Fibroblast of gingiva (primary cell): Measurements from ENCODE around the gene NF2.

Source experiments
- DNase-seq: peaks from one replicate; pipeline ENCODE4 v3.0.0-alpha.2; 2011; ENCODE audit warnings: low read depth

NF2 gene

DNA sequence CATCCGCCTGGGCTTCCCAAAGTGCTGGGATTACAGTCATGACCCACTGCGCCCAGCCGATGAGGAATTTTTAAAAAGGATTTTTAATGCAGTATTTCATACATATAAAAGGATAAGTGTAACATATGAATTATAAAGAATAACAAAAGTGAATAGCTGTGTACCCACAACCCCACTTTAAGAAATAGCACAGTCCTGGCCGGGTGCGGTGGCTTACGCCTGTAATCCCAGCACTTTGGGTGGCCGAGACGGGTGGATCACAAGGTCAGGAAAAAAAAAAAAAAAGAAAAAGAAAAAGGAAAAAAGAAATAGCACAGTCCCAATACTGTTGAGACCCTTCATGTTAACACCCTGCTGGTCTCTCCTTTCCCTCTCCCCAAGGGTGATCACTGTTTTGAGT lies 62.1 kb downstream of the NF2 start:
- no peak for DNase-seq

DNA sequence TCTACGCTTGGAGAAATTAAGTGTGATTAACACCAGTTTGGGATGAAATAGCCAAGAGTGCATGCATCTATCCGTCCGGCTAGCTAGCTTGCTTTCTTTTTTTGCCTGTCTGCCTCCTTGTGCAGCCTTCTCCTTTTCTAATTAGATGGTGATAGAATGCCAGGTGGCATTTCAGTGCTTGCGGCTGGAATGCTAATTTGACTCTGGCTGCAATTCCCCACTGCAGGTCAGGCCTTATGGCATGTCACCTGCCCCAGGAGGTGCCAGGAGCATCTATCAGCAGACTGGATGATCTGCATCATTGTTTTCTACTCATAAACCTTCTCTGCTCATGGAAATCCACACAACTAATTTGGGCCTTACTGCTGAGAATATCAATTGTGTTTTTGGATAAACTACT lies 65.2 kb downstream of the NF2 start:
- DNase-seq = no peak

DNA sequence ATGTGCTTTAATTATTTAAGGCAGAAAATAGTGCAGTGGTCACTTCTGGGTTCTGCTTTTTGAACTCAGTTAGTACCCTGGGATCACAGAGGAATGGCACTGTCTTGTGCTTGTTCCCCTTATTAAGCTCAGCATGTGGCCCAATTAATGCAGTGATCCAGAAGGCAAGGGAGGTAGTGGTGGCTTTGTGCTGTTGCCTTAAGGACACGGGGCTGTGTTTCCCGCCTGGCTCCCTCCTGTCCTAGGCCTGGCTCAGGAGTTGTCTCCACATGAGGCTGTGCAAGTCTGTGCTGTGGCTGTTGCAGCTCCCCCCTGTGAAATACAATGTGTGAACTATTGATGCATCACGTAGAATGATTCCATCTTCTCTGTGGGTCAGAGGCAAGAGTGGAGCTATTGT lies 67.2 kb downstream of the NF2 start:
- DNase-seq = no peak

DNA sequence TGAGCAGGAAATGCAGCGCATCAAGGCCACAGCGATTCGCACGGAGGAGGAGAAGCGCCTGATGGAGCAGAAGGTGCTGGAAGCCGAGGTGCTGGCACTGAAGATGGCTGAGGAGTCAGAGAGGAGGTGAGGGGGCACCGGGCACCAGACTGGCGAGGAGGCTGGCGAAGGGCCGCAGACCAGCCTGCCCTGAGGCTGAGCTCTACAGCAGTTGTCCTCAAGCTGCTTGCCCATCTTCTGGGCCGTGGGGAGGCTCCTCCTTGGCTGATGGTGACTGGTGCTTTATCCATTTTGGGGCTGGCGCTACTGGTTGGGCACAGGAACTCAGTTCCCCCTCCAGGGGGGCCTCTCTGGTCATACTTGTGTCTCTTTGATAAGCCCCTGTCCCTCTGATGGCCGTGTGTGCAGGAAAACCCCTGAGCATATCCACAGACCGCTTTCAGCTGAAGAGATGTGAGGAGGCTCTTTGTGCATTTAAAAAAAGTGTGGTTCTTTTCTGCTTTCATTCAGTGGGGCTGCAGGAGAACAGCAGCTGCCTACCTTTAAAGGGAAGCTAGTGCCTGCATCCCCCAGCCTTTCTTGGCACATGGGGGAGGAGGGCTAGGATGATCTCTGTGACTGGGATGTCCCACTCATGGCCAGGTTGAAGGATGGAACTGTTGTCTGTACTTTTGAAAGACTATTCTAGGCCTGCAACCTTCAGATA lies 70.1 kb downstream of the NF2 start:
- no peak for DNase-seq

DNA sequence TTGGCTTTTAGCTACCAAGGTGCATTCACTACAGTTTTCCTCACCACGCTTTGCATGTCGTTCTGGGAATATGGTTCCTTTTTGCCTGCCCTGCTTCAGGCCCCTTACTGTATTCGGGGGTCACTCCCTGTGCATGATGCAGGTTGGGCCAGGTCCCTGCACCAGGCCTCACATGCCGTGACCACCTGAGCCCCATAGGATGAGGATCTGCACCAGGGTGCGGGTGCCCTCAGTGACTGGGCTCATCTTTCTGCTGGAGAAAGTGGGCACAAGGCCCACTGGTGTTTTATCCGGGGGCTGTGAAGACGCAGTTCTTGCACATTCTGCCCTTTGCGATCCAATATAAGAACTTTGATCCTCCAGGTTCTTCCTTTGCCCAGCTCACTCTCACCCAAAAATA lies 70.7 kb downstream of the NF2 start:
- DNase-seq = no peak

DNA sequence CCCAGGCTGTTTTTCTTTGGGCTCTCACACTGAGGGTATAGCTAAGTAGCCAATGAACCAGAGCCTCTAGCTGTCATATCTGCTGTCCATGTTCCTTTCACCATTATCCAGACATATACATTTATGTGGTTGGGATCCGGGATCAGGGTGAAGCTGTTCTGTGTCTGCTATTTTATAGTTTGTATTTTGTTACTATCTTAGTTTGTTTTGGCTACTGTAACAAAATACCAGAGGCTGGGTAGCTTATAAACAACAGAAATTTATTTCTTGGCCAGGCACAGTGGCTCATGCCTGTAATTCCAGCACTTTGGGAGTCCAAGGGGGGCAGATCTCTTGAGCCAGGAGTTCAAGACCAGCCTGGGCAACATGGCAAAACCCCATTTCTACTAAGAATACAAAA lies 75.9 kb downstream of the NF2 start:
- DNase-seq = peak; percentile 61

DNA sequence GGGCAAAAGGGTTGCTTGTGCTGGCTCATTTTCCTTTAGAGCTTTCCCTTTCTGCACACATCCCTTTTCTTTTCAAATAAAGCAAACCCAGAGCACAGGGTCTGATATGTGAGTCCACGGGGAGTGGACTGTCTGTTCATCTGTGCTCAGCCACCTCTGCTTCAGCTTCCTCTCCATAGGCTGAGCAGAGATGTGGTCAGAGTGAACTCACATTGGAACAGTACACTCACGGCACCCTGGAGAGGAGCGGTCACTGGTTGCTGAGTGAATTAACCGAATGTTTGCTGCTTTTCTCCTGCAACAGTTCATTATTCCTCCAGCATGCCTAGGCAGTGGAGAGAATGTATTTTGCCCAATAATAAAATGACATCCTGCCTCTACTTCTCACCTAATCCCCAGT lies 80.1 kb downstream of the NF2 start:
- no peak for DNase-seq

DNA sequence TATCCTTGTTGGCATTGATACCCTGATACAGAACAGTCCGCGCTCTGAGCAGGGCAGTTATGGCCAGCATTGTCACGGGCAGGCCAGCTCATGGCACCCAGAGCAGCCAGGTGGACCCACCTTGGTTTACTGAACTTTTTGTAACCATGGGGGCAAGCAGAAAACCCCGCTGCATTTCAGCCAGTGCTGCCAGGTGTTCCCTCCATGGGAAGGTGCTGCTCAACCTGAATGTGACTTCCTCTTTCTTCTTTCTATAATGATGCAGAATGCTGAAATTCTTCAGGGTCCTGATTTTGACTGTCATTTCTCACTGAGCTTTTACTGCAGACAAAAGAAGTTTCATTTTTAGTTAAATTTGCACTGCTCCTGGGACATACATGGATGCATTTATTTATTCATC lies 80.8 kb downstream of the NF2 start:
- DNase-seq = no peak

DNA sequence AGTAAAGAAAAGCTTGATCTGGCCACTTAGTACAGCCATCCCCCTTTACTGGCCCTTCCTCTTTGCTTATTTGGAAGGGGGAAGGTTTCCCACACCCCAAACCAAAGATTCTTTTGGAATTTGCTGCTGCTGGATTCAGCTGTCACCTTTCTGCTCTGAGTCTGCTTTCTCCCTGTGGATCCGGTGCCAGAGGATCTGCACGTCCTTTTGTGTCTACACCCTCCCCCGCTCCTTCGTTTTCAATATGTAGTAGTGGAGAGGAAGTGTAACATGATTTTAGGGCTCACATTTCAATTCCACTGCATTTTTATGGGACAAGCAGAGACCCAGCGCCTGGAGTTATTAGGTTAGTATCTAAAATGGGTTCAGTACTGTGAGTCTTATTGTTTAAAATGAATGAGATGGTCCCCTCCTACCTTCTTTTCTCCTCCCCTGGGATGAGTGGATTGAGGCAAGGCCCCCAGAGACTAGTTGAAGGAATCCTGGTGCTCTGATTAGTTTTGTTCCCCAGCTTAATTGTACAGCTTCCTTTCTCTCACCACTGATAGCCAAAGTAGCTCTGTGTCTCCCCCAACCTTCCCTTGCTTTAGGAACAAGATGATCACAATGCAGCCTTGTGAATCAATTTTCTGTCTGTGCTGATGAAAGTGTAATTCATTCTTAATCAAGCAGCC lies 85.9 kb downstream of the NF2 start:
- DNase-seq = no peak

DNA sequence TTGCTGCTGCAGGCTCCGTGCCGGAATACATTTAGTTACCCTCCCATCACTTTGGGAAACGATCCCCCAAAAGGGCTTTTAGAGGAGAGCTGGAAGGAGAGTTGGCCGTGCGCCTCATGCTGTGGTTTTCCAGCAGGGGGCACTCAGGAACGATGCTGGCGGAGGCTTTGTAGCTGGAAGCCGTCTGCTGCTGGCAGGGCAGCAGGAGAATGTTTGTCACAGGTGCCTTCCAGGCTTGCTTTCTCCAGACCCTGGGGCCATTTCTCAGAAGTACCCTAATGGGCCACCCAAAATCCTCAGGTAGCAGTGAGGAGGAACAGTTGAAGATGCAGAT lies 86.4 kb downstream of the NF2 start:
- peak; percentile 28 for DNase-seq

DNA sequence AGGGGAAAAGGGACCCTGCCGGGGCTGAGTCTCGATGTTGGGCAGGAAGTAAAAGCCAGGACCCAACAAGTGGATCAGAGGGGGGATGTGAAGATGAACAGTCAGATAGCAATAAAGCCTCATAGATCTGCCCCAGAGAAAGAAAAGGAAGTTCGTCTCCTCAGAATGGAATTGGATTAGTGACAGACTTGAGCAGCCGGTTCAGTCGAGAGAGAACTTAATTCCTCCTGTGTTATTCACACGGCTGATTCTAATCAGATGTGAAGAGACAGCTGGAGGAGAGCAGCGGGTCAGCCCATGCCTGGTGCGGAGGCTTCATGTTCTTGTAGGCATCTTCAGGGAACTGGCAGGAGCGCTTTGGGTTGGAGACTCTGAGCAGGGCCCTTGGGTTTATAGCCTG lies 87.0 kb downstream of the NF2 start:
- peak; percentile 18 for DNase-seq

DNA sequence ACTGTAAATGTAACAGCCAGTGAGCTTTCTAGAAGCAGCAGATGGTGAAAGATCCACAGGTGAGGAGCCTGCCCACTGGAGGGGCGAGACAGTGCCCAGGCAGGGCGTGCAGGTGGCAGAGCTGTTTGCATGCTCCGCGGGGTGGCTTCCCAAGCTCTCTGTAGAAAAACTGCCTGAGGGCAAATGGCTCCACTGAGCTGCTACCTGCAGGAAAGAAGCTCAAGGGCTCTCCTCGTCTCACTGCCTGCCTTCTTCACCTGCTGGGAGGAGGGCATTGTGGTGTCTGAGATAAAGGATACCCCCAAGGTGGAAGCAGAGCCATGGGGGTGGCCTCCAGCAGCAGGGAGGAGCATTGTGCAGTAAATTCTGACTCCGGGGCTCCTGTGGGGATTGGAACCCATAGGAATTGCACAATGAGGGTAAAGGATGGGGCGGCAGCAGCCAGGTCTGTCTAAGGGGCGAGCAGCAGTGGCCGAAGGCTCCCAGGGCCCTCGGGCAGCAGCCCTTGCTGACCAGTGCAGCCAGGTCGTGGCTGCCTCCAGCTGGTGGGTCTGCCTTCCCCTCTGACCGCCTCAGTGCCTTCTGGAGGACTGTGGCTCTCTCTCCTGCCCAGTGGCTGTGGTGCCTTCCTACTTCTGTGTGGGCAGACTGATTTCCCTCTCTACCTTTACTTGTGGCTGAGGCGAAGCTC lies 88.3 kb downstream of the NF2 start:
- no peak for DNase-seq

DNA sequence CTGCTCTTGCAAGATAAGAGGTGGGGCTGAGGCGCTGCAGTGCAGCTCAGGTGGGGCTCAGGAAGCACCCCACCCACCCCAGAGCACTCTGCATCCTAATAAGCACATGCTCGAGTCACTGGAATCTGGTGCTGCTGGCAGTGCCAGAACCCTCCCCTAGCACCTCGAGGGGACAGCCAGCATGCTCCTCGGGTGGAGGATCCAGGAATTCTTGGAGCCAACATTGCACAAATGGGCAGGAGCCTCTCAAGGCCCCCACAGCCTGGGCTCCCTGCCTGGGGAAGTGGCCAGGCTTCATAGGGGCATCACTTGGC lies 88.9 kb downstream of the NF2 start:
- DNase-seq = no peak

DNA sequence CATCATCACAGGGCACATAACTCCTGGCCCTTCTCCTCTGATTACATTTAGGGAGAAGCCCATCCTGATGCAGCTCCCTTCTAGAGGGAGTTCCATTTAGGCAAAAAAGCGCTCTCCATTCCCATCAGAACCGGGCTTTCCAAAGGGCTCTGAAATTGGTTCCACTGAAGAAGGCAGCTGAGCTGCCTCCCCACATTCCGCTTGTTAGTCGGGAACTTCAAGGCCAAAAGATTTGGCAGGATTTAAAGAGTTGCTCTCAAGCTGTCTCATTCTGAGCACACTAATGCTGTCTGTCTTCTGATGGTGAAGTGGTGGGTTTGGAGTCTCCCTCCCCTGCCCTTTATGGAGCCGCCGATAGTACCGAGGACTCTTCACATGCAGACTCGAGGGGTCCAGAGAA lies 89.7 kb downstream of the NF2 start:
- DNase-seq = no peak

DNA sequence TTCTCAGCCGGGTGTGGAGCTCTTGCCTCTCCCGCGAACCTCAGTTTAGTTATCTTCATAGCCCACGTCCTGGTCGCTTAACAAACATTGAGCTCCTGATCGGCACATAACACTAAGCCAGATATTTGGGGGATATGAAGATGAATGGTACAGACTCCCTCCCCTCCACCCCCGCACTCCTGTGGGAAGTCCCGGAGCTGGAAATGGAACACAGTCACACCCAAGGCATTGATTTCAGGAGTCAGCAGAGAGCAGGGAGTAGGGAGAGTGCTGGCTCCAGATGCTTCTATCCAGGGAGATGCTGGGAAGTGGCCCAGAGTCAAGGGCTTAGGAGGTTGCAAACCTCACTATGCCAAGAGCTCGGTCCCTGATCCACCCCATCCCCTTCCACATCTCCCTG lies 90.2 kb downstream of the NF2 start:
- DNase-seq = no peak

DNA sequence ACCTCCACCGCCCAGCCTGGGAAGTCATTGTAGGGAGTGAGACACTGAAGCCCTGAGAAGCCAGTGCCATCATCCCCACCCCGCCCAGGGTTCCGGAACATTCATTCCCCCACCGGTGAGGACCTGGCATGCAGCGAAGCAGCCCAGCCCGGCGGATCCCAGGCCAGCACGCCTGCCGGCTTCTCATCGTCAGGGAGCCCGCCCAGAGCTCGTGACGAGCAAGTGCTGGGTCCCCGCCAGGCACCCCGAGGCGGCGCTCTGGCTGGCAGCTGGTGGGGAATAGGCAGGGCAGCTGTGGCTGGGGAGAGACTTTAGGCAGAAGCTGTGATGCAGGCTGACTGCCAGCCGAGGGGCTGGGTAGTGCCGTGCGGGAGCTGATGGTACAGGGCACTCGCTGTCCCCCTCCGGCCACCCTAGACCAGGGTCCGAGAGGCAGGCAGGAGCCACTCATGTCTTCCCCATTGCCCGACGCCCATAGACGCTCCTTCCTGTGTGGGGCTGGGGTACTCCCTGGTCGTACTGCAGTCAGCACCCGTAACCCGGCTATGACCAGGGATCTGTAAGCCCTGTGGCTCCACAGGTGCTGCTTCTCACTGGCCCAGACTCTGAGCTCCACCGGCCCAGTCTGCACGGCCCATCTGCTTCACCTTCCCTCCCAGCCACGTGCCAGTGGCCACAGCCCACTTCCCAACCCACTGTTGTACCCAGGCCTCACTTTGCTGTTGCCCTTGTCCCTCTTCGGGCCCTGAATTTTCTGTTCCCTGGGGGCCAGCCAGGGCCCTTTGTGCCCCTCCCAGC lies 91.9 kb downstream of the NF2 start:
- no peak for DNase-seq

DNA sequence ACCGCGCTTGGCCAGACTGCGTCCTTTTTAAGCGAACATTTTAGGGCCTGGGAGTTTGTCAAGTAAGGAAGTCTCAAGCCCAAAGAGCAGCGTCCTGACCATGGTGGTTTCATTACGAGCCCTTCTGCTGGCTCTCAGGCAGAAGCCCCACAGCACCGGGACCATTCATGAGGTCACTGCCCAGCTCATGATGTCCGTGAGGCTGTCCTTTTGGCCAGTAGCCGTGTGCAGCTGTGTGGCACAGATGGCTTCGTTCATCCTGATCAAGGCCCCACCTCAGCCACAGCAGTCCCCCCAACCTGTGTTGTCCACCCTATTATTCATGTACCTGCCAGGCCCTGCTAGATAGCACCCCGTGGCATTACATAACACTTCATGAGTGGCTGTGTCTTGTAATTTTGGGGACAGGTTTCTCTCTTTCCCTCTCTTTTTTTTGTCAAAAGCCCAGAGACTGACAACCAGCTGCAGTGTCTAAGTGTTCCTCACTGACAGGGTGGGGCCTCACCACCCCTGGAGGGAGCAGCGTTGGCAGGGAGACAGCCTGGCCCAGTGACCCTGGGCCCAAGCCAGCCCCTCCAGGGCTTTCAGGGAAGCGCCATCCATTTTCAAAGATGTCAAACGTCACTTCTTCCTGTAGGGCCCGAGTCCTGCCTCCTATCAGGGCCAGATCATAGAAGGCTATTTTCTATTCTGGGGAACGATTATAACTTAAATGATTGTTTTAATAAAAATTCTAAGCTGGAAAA lies 94.6 kb downstream of the NF2 start:
- no peak for DNase-seq

DNA sequence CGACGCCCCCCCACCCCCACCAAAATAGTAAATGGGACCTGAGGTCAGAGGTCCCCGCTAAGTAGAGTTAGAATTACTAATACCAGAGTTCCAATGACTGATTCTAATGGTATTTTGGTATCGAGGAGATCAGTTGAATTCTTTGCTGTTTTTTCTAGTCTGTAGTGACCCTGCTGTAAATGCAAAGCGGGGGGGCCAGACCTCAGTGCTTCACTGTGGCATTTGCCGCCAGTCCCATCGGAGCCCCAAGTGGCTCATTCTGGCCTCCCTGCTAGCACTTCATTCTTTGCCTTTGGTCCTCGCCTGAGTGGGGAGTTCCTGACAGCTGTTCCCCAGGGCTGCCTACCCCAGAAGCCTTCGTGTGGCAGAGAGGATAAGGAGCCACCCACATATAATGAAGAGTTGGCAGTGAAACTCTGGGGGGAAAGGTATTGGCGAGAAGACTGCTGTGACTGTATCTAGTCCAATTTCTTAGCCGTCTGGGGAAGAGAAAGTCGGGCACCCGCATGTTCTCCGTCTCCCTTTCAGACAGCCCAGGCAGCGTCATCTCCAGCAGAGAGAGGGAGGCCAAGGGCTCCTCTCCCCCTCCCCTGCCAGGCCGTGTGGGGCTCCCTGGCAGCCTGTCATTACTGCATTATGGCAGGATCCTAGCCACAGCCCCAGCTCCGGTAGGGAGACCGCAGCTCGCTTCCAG lies 96.9 kb downstream of the NF2 start:
- no peak for DNase-seq

DNA sequence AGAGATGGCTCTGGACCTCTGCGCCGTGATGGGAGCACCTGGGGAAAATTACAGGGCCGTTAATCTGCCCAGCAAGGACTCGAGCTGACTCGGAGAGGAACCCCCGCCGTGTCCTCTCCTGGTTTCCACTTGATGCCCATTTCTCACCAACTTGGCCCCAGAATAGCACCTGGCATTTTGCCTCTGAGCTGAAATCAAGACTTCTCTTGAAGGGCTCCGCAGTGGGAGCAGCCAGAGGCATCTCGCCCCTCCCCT lies 97.4 kb downstream of the NF2 start:
- DNase-seq = no peak

DNA sequence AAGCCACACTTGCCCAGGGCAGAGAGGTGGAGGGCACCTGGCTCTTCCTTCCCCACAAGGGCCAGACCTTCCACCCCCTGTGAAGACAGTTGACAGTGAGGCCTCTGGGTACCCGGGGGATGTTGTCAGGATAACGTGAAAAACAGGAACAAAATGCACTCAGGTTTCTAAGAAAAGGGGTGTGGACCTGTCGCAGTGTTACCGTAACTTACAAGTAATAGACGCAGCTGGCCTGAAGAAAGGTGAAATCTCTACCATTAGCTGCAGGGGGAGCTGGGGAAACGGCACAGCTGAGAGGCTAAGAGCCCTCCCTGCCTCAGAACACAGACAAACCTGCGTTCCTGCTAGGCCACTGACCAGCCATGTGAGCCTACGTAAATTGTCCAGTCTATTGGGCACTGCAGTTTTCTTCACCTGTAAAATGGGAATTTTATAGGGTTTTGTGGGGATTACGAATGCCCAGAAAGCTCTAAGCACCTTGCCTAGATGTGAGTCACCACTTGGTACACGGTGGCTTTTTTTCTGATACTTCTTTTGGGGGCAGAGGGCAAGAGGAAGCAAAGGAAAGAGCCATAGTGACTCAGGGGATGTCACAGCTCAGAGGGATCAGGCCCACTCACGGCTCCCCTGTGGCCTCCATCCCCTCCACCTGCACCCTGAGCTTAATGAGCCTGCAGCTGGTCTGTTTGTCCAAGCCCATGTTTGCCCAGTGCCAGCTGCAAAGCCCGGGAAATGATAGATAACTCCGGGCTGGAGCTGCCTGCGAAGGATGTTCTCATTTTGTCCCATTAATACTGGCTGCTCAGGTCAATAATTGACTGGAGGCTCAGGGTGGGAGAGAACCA lies 97.9 kb downstream of the NF2 start:
- DNase-seq = no peak
